GM19455 (cell line): ENCODE measurements around the gene ALDH1A3.
"Not testable (repeated sequence)": the region's sequence is repeated elsewhere in the genome, so short reads cannot be mapped to it uniquely, and the experiment has no call there.

ENCODE experiments used
- ATAC-seq: cut with Tn5 transposase; IDR thresholded peaks from one replicate; pipeline ENCODE4 v1.9.1; 2021; ENCODE audit not compliant: unreplicated experiment

The ALDH1A3 gene

DNA sequence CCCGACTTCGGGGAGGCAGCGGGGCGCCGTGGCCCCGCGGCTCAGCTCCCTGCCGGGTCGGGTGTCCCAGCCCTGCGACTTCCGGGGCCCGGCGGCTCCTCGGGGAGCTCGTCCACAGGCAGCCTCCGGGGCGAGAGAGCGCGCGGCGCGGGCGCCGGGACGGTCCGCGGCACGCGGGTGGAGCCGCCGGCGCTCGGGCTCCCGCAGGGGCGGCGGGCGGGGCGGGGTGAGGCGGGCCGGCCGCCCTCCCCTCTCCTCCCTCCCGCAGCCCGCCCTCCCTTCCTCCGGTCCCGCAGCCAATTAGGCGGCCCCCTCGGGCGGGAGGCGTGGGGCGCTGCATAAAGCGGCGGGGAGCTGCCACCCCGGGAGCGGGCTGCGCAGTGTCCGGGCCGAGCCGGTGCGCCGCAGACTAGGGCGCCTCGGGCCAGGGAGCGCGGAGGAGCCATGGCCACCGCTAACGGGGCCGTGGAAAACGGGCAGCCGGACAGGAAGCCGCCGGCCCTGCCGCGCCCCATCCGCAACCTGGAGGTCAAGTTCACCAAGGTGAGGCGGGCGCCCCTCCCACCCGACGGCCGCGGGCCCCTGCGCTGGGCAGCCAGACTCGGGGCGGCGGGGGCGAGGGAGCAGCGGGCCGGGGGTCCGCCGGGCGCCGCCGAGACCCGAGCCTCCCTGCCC, at the start of gene ALDH1A3:
ALDH1A3 (plus strand) TSS at position 368 of the 675 bp plus-strand sequence; CDS start at position 445, 77 bp downstream.
- no peak for ATAC-seq

- no peak for ATAC-seq
Measured at GRCh38 chr15:100831467-100831866, 48.2 kb upstream of the ALDH1A3 start.

DNA sequence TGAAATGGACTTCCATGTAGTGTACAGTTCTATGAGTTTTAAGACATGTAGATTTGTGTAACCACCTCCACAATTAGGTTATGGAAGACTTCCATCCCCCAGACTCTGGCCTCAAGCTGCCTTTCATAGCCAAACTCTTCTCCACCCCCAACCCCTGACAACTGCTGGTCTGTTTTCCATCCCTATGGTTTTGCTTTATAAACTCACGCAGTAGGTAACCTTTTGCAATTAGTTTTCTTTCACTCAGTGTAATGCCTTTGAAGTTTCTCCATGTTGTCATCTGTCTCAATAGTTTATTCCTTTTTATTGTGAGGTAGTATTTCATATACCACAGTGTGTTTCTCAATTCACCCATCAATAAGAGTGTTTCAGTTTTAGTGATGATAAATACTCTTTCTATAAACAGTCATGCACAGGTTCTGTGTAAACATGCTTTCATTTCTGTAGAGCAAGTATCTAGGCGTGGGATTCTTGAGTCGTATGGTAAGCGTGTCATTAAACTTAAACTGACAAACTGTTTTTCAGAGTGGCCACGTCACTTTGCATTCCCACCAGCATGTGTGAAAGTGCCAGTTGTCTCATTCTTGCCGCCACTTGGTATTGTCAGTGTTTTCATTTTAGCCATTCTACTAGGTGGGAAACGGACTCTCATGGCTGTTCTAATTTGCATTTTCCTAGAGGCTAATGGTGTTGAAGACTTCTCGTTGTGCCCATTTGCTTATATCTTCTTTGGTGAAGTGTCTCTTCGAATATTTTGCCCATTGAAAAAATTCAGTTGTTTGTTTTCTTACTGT, 47.3 kb upstream of the ALDH1A3 start:
- ATAC-seq: no peak

DNA sequence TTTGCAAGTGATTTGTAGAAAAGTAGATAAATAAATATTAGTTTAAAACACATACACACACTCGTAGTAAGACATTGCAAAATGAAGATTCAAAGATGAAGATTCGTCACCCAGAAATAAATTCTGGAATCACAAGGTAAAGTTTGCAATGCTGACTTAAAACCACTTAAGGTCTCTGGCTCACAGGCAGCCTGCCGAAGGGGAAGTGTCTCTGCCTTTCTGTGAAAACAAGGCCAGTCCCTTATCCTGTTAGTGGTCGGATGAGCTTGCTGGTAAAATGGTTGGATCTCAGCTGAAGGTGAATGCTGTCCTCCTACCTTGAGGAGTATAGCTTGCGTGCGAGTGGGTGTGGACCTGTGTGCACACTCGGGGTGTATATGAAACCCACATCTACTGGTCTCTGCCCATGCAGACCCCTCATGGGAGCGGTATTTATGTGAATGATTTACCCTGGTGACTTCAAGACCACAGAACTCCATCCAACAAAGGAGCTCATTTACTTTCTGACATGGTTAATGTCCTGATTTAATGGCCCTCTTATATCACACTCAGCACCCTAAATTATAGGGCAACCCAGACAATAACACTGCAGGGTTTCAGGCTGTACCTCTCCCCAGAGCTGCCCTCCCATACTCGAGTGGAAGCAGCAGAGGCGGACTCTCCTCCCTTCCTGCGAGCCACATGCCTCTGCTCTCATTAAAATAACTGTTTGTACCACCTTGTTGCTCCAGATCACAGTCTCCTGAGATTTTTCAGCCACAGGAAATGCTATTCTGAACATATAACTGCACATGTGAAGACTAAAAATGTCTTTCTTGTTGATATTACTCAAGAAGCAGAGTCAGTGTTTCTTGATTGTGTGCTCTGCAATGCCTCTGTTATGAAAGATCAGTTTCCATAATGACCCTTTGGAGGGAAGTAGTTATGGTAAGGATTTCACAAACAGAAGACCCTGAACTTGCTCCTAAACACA, 45.9 kb upstream of the ALDH1A3 start:
- no peak for ATAC-seq

GRCh38 chr15:100834731-100835130, 44.9 kb upstream of the ALDH1A3 start:
- no peak for ATAC-seq

DNA sequence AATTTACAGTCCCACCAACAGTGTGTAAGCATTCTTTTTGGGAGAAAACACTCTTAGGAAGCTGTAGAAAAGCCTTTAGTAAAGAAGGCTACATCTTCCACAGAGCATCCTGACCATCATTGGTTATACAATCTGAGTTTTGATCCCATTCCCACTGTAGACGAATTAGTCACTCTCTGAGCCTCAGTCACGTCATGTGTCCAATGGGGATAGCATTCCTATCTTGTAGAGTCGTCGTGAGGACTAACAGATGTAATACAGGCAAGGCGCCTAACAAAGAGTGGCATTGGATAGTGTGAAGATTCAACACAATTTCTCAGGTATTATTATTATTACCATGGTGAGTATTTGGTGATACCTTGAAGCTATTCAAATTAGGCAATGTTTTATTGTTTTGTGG, 44.0 kb upstream of the ALDH1A3 start:
- ATAC-seq: no peak

GRCh38 chr15:100836501-100836900, 43.1 kb upstream of the ALDH1A3 start:
- no peak for ATAC-seq

DNA sequence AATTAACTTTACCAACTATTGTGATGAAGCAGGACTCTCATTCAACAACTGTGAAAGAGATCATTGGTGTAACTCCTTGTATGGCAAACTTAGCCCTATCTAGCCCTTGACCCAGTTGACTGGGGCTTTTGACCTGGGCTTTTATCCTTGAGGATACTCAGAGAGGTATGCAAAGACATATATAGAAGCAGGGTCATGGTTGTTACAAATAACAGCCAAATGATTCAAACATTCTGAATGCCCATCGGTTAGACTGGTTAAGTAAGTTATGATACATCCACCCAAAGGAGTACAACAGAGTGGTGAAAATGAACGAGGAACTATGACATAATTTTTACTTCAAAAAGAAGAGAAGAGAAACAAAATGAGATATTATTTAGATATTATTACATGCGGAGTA, 38.2 kb upstream of the ALDH1A3 start:
- no peak for ATAC-seq

- no peak for ATAC-seq
Measured at GRCh38 chr15:100842756-100843730, 36.6 kb upstream of the ALDH1A3 start.

- no peak for ATAC-seq
Measured at GRCh38 chr15:100844167-100844566, 35.5 kb upstream of the ALDH1A3 start.

GRCh38 chr15:100844778-100845177, 34.9 kb upstream of the ALDH1A3 start:
- no peak for ATAC-seq

GRCh38 chr15:100847194-100847593, 32.4 kb upstream of the ALDH1A3 start:
- ATAC-seq: no peak

DNA sequence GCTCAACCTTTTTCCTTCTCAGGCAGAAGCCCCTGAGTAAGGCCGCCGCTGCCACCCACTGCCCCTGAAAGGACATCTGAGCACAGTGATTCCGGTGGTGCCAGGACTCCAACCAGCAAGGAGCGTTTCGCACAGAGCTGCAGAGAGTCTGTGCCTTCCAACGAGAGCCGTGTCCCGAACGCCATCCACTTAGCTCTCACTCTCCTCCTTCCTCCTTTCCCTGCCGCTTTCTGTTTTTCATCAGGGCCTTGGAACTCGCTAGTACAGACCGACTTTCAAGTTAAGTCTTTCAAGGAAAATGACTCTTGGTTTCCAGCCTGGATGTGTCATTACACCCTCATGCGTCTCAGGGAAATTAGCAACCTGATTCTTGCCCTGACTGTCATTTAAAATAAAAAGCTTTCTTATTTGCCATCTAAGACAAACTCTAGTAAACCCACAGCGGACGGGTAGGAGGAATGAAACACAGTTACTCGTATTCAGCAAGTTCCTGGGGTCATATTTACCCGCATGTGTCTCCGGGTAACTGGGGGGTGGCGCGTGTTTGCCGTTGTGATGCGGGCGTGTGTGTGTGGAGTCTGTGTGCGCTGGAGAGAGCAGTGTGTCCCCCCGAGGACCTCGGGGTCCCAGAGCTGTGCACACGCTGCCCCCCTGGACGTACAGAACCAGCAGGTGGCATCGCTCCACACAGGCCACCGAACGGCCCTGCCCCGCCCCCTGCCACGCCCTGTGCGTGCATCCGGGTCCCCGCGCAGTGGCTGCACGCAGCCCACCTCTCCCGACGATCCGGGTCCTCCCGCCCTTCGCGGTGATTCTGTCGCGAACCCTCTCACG, 30.4 kb upstream of the ALDH1A3 start:
- ATAC-seq: no peak

- no peak for ATAC-seq
Measured at GRCh38 chr15:100849855-100850218, 29.8 kb upstream of the ALDH1A3 start.

- ATAC-seq: not testable (repeated sequence)
Measured at GRCh38 chr15:100851428-100852015, 28.1 kb upstream of the ALDH1A3 start.

GRCh38 chr15:100852630-100853029, 27.0 kb upstream of the ALDH1A3 start:
- ATAC-seq: no peak

DNA sequence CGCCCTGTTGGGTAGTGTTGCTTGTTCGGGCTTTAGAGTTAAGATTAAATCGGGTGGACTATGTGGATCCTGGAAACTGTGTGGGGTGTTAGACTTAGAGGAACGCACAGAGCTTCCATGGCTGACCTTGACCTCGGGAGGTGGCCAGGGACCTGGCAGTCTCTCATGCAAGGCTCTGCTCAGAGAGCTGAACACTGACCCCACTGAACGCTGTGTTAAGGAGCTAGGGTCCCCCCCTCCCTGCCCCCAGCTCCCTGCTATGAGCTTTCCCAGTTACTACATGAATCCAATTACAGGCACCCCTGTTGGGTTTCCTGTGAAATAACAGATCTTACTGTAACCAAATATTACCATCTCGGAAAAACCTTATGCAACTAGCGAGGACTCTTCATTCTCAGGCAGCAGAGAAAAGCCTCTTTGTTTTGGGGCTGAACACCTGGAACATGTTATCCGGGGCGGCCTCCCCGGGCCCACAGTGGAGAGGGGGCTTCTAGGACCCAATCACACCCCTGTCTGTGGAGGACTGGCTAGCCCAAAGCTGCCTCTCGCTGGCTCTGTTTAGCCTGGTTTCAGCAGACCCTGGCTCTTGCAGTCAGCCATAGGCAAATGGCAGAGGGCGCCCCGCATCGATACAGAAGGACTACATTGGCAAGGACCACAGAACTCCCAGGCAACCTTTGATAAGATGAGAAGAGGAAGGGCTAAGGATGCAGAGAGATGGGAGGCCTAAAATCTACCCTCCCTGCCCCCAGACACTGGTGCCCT, 25.8 kb upstream of the ALDH1A3 start:
- no peak for ATAC-seq

- ATAC-seq: no peak
Measured at GRCh38 chr15:100856867-100857266, 22.8 kb upstream of the ALDH1A3 start.
